ENCODE results near the gene BTBD8. TPM values are rescaled to one million over a fixed set of nuclear protein-coding genes. Genes with fewer than 3 reads are reported as not detected.

The BTBD8 gene
- total and polyA plus RNA-seq, 2 experiments from 2014 or later, result 2.9 to 4.1 TPM

DNA sequence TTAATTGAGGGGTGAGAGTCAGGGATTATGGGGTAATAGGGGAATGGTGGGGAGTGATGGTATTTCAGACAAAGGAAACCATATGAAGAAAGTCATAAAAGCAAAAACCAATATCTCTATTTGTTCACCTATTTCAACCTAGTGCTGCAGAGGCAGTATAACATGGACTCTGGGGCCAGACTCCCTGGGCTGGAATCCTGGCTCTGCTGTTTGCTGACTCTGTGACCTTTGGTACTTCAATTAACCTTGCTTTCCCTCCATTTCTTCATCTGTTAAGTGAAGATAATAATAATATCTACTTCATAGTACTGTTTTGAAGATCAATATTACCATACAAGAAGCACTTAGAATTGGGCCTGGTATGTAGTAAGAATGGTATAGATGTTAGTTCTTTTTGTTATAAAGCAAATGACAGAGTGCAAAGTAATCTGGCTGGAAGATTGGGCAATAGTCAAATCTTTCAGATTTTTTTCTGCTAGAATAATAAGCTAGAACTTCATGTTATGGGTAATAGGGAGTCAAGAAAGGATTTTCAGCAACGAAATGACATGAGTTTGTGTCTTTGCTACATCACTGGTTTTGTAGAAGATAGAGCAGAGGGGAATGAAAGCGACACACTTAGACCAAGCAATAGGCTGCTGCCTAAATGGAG, 41.3 kb upstream of the BTBD8 start:
- Histone ChIP-seq H3F3A (replicated peaks; ENCODE audit: low read depth) (no peaks in the 10 kb centered on the region), H3K9me2 (ENCODE audit: insufficient read depth) (no peaks in the 10 kb centered on the region), H4K20me1 (replicated peaks; ENCODE audit: insufficient read depth) (no peaks in the 10 kb centered on the region), H3K36me3 (ENCODE audit: insufficient read depth) (no peaks in the 10 kb centered on the region), H3K79me2 (replicated peaks; ENCODE audit: insufficient read depth) (no peaks in the 10 kb centered on the region), H3K4me2 (no peak overlapping the region), H3K4me3 (no peak overlapping the region), H3K27me3 (ENCODE audit: insufficient read depth) (no peaks in the 10 kb centered on the region), H2AFZ (no peak overlapping the region), H3K4me1 (ENCODE audit: insufficient read depth) (no peaks in the 10 kb centered on the region), H3K27ac (ENCODE audit: low read depth) (no peak overlapping the region)
- no peak overlapping the region for H3K27ac Mint-ChIP-seq
- H3K4me1 Mint-ChIP-seq, result peaks cover 5% of the 10 kb centered on the region; the same call in 2 of the 3 replicates
- ATAC-seq, result no peak
- no peak for DNase-seq (ENCODE audit: low spot score)
- no peaks in the 10 kb centered on the region for H3K9me3 Mint-ChIP-seq
- no peaks in the 10 kb centered on the region for H3K36me3 Mint-ChIP-seq (ENCODE audit: low read depth)
- H3K4me3 Mint-ChIP-seq, result no peak overlapping the region
- TF ChIP-seq REST (IDR thresholded peaks at IDR 0.05; ENCODE audit: unreplicated experiment) (no peak), EZH2phosphoT487 (IDR thresholded peaks at IDR 0.05; ENCODE audit: unreplicated experiment) (no peak)
- H3K27me3 Mint-ChIP-seq (ENCODE audit: insufficient read depth, low read depth, poor library complexity), result no peaks in the 10 kb centered on the region

DNA sequence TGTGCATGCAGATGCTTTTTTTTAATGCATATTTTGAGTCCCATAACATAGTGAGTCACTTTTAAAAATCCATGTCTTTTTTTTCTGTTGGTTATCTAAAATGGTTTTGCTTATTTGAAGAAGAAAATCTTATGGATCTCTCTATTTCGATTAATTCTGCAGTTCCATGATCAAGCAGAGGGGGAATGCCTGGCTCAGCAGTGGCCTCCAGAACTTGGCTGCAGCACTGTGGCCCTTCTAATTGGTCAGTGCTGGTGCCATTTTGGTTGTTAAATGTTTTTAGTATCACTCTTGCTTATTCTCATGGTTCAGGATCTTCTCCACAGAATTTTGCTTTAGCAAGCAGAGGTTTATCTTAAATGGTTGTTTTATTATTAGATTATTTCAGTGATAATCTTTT, 39.2 kb upstream of the BTBD8 start:
- Histone ChIP-seq H2AFZ (no peak overlapping the region), H3K27me3 (ENCODE audit: insufficient read depth) (no peaks in the 10 kb centered on the region), H3K4me3 (no peak overlapping the region), H3K9me2 (ENCODE audit: insufficient read depth) (no peaks in the 10 kb centered on the region), H3K4me2 (no peak overlapping the region), H3K36me3 (ENCODE audit: insufficient read depth) (no peaks in the 10 kb centered on the region), H3F3A (replicated peaks; ENCODE audit: low read depth) (no peaks in the 10 kb centered on the region), H3K79me2 (replicated peaks; ENCODE audit: insufficient read depth) (no peaks in the 10 kb centered on the region), H4K20me1 (replicated peaks; ENCODE audit: insufficient read depth) (no peaks in the 10 kb centered on the region), H3K27ac (ENCODE audit: low read depth) (no peak overlapping the region), H3K4me1 (ENCODE audit: insufficient read depth) (no peaks in the 10 kb centered on the region)
- Mint-ChIP-seq H3K9me3 (no peaks in the 10 kb centered on the region), H3K36me3 (ENCODE audit: low read depth) (no peaks in the 10 kb centered on the region), H3K4me1 (peaks cover 5% of the 10 kb centered on the region; the same call in 2 of the 3 replicates), H3K4me3 (no peak overlapping the region), H3K27me3 (ENCODE audit: insufficient read depth, low read depth, poor library complexity) (no peaks in the 10 kb centered on the region), H3K27ac (no peak overlapping the region)
- DNase-seq (ENCODE audit: low spot score), result peak; percentile 33
- peak; percentile 61 for ATAC-seq
- no peak for TF ChIP-seq ZNF331 (CRISPR knock-in tag; IDR thresholded peaks at IDR 0.05; ENCODE audit: low read depth)
- no peak for TF ChIP-seq ZNF114 (CRISPR knock-in tag; IDR thresholded peaks at IDR 0.05)
- no peak for TF ChIP-seq REST (IDR thresholded peaks at IDR 0.05; ENCODE audit: unreplicated experiment)
- no peak for TF ChIP-seq NANOG (IDR thresholded peaks at IDR 0.05; ENCODE audit: borderline replicate concordance)
- TF ChIP-seq ZNF462 (CRISPR knock-in tag; IDR thresholded peaks at IDR 0.05), result no peak
- no peak for TF ChIP-seq POLR2AphosphoS5 (IDR thresholded peaks at IDR 0.05; ENCODE audit: low read depth)
- no peak for TF ChIP-seq STAT1 (IDR thresholded peaks at IDR 0.05; ENCODE audit: unreplicated experiment)
